Activated T-cell treated with anti-CD3 and anti-CD28 coated beads, Interleukin-2, amount 50 U/mL, for 24 hours (primary cell): Measurements from ENCODE around the gene KCNA4.

Source experiments
- DNase-seq: peaks from one replicate; pipeline ENCODE4 v3.0.0-alpha.2; 2020
- H3K27ac Mint-ChIP-seq: 2 replicates; pipeline ENCODE4 v1.8.0; 2020; ENCODE audit warnings: mild to moderate bottlenecking, mixed read lengths
- H3K27me3 Mint-ChIP-seq: 2 replicates; pipeline ENCODE4 v1.8.0; 2020; ENCODE audit warnings: mixed read lengths
- H3K36me3 Mint-ChIP-seq: 2 replicates; pipeline ENCODE4 v1.8.0; 2020; ENCODE audit warnings: low read depth, mixed read lengths
- H3K4me1 Mint-ChIP-seq: 2 replicates; pipeline ENCODE4 v1.8.0; 2020; ENCODE audit warnings: low read depth, mixed read lengths
- H3K4me3 Mint-ChIP-seq: 2 replicates; pipeline ENCODE4 v1.8.0; 2020; ENCODE audit warnings: mild to moderate bottlenecking, moderate library complexity, mixed read lengths
- H3K9me3 Mint-ChIP-seq: 2 replicates; pipeline ENCODE4 v1.8.0; 2020; ENCODE audit warnings: mixed read lengths

Gene KCNA4

GRCh38 chr11:29963036-29963435, 53.8 kb downstream of the KCNA4 start:
- Mint-ChIP-seq H3K4me1 (no peaks in the 10 kb centered on the region), H3K9me3 (no peaks in the 10 kb centered on the region), H3K27ac (no peak overlapping the region), H3K27me3 (no peaks in the 10 kb centered on the region), H3K4me3 (no peak overlapping the region), H3K36me3 (no peaks in the 10 kb centered on the region)
- no peak for DNase-seq

DNA sequence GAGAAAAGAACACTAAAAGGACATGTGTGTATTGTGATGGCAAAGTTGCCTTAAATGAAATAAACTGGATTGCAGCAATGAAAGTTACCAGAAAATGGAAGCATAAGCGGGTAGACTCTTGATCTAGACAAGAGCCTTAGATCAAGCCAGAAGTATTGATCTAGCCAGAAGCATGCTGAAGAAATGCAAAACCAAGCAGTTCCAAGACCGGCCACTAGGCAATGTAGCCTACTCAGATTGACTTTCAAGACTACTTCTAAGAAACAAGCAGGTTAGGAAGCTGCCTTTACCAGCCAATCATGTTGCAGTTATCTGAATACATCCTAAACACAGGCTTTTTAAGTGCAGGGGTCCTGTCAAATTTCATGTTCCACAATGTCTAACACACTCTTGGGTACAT, 54.6 kb downstream of the KCNA4 start:
- Mint-ChIP-seq H3K4me3 (no peak overlapping the region), H3K4me1 (no peaks in the 10 kb centered on the region), H3K9me3 (peaks cover under 1% of the 10 kb centered on the region), H3K27ac (no peak overlapping the region), H3K36me3 (no peaks in the 10 kb centered on the region), H3K27me3 (no peaks in the 10 kb centered on the region)
- DNase-seq: no peak
